Inflammatory macrophage treated with lipopolysaccharide for 1 hour (primary cell): Measurements from ENCODE around the gene ZNF225.
A peak's percentile ranks its signal among the peaks of the same experiment; 100 is the strongest.
"Not testable (repeated sequence)": the region's sequence is repeated elsewhere in the genome, so short reads cannot be mapped to it uniquely, and the experiment has no call there.

Source experiments
- DNase-seq, 2 donors: peaks; one replicate each; pipeline ENCODE4 v3.0.0-alpha.2; 2020 to 2022

The ZNF225 gene

DNA sequence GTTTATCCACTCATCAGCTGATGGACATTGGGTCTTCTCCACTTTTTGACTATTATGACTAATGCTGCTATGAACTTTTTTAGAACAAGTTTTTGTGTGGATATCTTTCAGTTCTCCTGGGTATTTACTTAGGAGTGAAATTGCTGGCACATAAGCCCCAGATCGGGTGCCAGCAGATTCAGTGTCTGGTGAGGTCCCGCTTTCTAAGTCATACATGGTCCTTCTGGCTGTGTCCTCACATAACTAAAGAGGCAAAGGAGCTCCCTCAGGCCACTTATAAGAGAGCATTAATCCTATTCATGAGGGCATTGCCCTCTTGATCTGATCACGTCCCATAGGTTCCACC is 51.1 kb downstream of the ZNF225 start:
- DNase-seq, result no peak

DNA sequence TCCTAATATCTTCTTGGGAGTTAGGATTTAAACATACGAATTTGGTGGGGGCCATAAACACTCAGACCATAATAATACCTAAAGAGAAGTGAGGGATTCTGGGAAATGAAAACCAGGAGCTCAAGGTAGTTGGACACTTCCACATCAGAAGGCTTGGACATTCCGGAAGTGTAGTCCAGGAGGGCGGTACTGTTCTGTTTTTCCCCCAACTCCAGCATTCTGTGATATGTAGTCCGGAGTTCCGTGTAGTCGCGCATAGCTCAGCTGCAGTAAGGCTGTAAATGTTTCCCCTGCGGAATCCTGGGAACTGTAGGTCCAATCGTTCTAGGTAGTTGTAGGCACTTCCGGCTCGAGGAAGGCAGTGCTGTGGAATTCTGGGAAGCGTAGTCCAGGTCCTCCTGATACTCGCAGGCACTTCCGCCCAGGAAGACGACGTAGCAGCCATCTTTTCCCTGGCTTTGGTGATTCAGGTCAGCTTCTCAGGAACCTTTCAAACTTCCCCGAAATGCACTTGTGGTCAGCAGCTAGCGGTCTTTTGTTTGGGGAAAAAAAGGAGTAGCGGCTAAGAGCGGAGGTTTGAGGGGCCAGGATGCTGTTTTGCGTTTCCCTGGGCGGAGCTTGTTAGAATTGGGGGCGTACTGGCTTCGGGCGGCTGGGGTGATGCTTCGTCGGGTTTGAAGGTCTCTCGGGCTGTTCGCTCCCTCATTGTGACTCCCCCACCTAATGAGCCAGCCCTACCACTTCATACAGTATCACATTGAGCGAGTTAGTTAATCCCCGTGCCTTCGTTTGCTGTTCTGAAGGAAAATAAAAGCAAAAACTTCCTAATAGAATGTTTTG is 51.7 kb downstream of the ZNF225 start, which contains the start of gene ZNF226:
TSS of gene ZNF226 (plus strand) at position 428 of the 840 bp plus-strand sequence. CDS start 4,981 bp downstream, outside the sequence.
- peak; percentile 90 to 97 for DNase-seq

DNA sequence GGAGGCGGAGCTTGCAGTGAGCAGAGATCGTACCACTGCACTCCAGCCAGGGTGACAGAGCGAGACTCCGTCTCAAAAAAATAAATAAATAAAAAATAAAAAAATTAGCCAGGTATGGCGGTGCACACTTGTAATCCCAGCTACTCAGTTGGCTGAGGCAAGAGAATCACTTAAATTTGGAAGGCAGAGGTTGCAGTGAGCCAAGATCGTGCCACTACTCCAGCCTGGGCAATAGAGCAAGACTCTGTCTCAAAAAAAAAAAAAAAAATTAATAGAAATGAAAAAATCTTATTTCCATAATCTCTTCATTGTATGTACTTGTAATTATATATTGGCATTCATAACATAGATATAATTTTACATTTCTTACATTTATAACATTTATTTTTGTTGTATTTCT is 57.5 kb downstream of the ZNF225 start:
- not testable (repeated sequence) for DNase-seq

DNA sequence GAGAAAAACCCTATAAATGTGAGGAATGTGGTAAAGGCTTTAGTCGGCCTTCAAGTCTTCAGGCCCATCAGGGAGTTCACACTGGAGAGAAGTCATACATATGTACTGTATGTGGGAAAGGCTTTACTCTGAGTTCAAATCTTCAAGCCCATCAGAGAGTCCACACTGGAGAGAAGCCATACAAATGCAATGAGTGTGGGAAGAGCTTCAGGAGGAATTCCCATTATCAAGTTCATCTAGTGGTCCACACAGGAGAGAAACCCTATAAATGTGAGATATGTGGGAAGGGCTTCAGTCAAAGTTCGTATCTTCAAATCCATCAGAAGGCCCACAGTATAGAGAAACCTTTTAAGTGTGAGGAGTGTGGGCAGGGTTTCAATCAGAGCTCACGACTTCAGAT is 63.4 kb downstream of the ZNF225 start:
- DNase-seq, result no peak

DNA sequence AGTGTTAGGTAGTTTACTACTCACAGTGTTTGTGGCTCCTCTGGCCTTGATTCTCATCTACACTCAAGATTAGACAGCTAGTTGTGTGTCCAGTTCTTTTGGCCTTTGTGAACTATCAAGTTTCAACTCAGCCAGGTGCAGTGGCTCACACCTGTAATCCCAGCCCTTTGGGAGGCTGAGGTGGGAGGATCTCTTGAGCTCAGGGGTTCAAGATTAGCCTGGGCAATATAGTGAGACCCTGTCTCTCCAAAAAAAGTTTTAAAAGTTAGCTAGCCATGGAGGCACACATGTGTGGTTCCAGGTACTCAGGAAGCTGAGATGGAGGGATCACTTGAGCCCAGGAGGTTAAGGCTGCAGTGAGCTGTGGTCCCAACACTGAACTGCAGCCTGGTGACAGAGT is 67.8 kb downstream of the ZNF225 start:
- DNase-seq, result no peak

DNA sequence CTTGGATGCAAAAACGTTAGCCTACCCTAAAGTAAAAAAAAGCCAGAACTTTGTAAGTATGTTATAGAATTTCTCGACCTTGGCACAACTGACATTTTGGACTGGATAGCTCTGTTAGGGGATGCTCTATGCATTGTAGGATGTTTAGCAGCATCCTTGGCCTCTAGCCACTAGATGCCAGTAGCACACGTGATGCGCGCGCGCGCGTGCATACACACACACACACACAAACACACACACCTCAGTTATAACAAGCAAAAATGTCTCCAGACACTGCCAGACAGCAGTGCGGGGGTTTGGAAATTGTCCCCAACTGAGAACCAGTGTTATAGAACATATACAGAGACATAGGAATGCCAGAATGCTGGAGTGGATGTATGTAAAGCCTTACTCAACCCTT is 68.9 kb downstream of the ZNF225 start:
- no peak for DNase-seq
